ENCODE data around the gene PPP2R2B.

DNA sequence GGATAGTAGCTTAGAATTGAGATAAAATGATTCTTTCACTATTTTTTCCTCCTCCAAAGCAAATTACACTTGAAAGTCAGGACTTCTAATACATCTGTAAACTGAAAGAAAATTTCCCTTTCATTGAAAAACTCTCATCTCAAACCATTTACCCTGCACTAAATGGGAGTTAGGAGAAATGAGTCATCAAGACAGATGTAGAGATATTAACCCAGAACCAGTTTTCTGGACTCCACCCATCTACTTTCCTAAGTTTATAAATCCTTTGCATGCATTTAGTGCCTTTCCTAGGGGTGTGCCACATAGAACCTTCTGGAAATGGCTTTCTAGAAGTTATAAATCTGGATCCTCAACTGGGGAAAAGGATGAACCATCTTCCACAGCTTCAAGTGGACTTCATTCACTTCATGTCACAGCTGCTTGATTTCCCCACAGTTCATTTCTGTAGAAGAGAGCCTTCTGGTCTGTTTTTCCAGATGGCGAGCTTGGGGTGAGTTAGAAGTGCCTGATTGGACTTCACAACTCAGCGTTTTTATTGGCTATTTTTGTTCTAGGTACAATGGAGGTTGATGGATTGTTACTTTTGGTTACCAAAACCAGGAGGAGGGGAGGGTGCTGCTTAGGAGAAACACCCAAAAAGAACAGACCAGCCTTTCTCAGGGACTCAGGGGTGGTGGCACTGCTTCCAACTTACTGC, 290.1 kb downstream of the PPP2R2B start:
- TF ChIP-seq, protein P1, sequence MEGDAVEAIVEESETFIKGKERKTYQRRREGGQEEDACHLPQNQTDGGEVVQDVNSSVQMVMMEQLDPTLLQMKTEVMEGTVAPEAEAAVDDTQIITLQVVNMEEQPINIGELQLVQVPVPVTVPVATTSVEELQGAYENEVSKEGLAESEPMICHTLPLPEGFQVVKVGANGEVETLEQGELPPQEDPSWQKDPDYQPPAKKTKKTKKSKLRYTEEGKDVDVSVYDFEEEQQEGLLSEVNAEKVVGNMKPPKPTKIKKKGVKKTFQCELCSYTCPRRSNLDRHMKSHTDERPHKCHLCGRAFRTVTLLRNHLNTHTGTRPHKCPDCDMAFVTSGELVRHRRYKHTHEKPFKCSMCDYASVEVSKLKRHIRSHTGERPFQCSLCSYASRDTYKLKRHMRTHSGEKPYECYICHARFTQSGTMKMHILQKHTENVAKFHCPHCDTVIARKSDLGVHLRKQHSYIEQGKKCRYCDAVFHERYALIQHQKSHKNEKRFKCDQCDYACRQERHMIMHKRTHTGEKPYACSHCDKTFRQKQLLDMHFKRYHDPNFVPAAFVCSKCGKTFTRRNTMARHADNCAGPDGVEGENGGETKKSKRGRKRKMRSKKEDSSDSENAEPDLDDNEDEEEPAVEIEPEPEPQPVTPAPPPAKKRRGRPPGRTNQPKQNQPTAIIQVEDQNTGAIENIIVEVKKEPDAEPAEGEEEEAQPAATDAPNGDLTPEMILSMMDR (IDR thresholded peaks at IDR 0.05): no peak
- no peak for TF ChIP-seq POLR2A (IDR thresholded peaks at IDR 0.05)

Data from testis (tissue), 2 donors.